Fibroblast of mammary gland (primary cell): ENCODE measurements around the gene PGRMC1.
A peak's percentile ranks its signal among the peaks of the same experiment; 100 is the strongest.
"Not testable (repeated sequence)": the region's sequence is repeated elsewhere in the genome, so short reads cannot be mapped to it uniquely, and the experiment has no call there.

Experiments
- DNase-seq: peaks from one replicate; pipeline ENCODE4 v3.0.0-alpha.2; 2010; ENCODE audit warnings: low read depth
- H3K4me3 ChIP-seq: 2 replicates; pipeline ENCODE4 v1.5.1; 2011; ENCODE audit warnings: low read depth, mild to moderate bottlenecking, low read length, moderate library complexity; ENCODE audit not compliant: control insufficient read depth
- TF ChIP-seq, protein P1 (sequence below): conservative IDR thresholded peaks from 2 replicates; pipeline ENCODE4 v1.5.1; 2011; ENCODE audit warnings: low read depth, low read length, inconsistent platforms; ENCODE audit not compliant: control insufficient read depth, insufficient read depth

Gene PGRMC1

DNA sequence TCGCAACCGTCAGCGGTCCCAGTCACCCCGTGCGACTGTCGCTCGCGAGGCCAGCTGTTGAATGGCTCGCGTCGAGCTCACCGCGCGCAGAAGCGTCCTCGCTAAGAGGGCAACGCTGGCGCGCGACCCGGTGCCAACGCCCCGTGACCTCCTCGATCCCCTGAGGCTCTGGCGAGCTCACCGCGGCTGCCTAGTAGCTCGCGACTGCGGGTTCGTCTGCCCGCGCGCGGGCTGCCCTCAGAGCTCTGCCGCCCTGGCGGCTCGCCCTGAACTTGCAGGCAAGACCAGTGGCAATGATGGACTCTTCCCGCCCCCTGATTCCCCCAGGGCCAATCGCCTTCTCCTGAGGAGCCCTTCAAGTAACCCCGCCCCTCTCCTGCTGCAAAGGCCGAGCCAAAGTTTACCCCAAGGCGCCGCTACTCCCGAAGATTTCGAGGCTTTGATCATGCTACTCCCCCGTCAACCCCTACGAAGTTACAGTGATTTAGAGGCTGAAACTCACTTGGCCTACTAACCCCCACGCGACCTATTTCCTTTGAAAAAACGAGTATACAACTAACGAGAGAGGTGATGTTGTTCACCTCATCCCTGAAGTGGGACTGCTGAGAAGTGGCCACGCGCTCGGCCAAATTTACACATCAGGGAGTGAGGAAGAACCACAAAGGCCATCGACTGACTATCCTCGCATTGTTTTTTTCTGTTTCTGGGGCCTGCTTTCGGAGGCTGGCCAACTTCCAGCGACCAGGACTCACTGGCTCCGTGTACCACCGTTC lies 37.5 kb downstream of the PGRMC1 start:
- no peak overlapping the region for H3K4me3 ChIP-seq
- TF ChIP-seq, protein P1, sequence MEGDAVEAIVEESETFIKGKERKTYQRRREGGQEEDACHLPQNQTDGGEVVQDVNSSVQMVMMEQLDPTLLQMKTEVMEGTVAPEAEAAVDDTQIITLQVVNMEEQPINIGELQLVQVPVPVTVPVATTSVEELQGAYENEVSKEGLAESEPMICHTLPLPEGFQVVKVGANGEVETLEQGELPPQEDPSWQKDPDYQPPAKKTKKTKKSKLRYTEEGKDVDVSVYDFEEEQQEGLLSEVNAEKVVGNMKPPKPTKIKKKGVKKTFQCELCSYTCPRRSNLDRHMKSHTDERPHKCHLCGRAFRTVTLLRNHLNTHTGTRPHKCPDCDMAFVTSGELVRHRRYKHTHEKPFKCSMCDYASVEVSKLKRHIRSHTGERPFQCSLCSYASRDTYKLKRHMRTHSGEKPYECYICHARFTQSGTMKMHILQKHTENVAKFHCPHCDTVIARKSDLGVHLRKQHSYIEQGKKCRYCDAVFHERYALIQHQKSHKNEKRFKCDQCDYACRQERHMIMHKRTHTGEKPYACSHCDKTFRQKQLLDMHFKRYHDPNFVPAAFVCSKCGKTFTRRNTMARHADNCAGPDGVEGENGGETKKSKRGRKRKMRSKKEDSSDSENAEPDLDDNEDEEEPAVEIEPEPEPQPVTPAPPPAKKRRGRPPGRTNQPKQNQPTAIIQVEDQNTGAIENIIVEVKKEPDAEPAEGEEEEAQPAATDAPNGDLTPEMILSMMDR = no peak
- peak; percentile 52 for DNase-seq

DNA sequence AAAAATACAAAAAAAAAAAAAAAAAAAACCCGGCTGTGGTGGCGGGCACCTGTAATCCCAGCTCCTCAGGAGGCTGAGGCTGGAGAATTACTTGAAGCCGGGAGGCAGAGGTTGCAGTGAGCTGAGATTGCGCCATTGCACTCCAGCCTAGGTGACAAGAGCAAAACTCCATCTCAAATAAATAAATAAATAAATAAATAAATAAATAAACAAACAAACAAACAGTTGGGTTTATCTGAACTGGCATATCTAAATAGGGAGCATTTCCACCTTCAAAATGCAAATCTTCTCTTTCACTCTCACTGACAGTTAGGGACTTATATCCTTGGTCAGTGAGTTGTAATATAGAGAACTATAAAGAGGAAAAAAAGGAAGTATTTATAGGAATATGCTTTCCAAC lies 46.3 kb downstream of the PGRMC1 start:
- not testable (repeated sequence) for DNase-seq, H3K4me3 ChIP-seq

DNA sequence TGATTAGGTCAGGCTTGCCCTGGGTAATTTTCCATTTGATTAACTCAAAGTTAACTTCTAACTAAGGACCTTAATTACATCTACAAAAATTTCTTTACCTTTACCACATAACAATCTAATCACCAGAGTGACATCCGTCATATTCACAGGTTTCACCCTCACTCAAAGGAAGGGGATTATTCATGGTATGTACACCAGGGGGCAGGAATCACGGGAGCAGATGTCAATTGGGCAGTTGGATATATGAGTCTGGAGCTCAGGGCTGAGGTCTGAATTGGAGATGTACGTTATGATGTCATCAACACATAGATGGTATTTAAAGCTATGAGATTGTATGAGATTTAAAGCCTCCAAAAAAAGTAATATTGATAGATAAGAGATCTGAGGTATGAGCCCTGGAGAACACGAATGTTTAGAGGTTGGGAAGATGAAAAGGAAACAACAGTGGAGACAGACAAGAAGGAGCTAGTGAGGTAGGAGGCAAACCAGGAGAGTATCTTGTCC lies 52.9 kb downstream of the PGRMC1 start:
- H3K4me3 ChIP-seq = no peak overlapping the region
- DNase-seq = no peak
- TF ChIP-seq, protein P1 = peak; percentile 11

DNA sequence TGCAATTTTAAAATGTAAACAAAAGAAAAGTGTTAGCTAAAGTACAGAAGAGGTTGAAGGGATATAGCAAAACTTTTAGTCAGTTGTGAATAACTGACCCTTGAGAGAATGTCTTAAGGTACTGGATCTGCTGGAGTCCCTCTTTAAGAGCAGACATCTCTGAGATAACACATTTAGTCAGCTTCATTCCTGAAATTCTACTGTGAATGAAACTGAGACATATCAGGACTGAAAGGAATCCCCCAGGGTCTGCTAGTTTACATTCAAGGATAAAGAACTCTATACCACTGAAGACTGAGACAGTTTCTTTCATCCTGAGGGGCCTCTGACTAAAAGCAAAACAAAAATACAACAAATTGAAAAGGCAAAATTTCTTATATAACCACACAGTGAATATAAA lies 54.4 kb downstream of the PGRMC1 start:
- H3K4me3 ChIP-seq = no peak overlapping the region
- TF ChIP-seq, protein P1 = no peak
- DNase-seq = no peak

DNA sequence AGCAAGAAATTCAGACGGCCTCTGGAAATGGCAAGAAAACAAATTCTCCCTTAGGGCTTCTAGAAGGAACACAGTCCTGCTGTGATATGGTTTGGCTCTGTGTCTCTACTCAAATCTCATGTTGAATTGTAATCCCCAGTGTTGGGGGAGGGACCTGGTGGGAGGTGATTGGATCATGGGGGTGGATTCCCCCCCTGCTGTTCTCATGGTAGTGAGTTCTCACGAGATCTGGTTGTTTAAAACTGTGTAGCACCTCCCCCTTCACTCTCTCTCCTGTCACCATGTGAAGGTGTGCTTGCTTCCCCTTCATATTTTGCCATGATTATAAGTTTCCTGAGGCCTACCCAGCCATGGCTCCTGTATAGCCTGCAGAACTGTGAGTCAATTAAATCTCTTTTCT lies 55.2 kb downstream of the PGRMC1 start:
- DNase-seq, H3K4me3 ChIP-seq: not testable (repeated sequence)

DNA sequence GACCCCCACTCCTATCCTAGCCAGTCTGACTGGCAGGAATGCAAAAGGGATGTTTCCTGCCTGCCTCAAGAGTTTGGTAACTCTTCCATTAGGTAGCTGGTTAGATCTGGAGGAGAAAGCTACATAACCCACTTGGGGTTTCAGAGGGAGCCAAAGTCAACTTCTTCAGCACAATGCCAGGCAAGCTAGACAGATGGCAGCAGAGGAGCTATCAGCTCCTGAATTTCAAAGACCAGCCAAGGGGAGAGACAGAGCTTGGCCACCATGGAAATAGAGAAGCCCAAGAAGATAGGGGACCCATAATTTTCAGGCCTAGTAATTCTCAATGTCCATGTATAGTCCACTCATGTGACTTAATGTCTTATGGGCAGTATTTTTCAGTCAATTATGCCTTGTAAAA lies 56.4 kb downstream of the PGRMC1 start:
- TF ChIP-seq, protein P1 = peak; percentile 18

More for the DNA sequence above, 56.4 kb downstream of the PGRMC1 start:
- no peak overlapping the region for H3K4me3 ChIP-seq
- peak; percentile 1 for DNase-seq
